Measurements from ENCODE around the gene VAT1L.

- no peak for TF ChIP-seq CTCF (IDR thresholded peaks at IDR 0.05)
- TF ChIP-seq POLR2A (IDR thresholded peaks at IDR 0.05) = no peak
Observed at GRCh38 chr16:77793417-77793816, 5.1 kb downstream of the VAT1L start.
